Hematopoietic multipotent progenitor cell treated with erythropoietin and hydrocortisone succinate and interleukin-3 and kit ligand, for 6 days (in vitro differentiated cells): ENCODE results near the gene KLHL8.
"Not testable (repeated sequence)": the region's sequence is repeated elsewhere in the genome, so short reads cannot be mapped to it uniquely, and the experiment has no call there.

Experiments
- DNase-seq: peaks from one replicate; pipeline ENCODE4 v3.0.0-alpha.2; 2015

KLHL8 gene

GRCh38 chr4:87227751-87228151 lies 7.3 kb upstream of the KLHL8 start:
- DNase-seq: no peak

GRCh38 chr4:87225936-87226335 lies 5.5 kb upstream of the KLHL8 start:
- DNase-seq: no peak

- no peak for DNase-seq
These were observed 3.9 kb upstream of the KLHL8 start for GRCh38 chr4:87224141-87224923.

- peak; percentile 75 for DNase-seq
These were observed 755 bp downstream of the KLHL8 start for GRCh38 chr4:87219632-87220093.

- not testable (repeated sequence) for DNase-seq
These were observed 3.1 kb downstream of the KLHL8 start for GRCh38 chr4:87217235-87217763.

- no peak for DNase-seq
These were observed 3.9 kb downstream of the KLHL8 start for GRCh38 chr4:87216469-87216868.

- peak; percentile 41 for DNase-seq
These were observed 6.9 kb downstream of the KLHL8 start for GRCh38 chr4:87213421-87214075.

GRCh38 chr4:87211249-87211952 lies 9.0 kb downstream of the KLHL8 start:
- DNase-seq: no peak

- DNase-seq: peak; percentile 83
These were observed 10.7 kb downstream of the KLHL8 start for GRCh38 chr4:87209696-87210095.

GRCh38 chr4:87209182-87209581 lies 11.2 kb downstream of the KLHL8 start:
- no peak for DNase-seq

GRCh38 chr4:87204559-87204958 lies 15.9 kb downstream of the KLHL8 start:
- no peak for DNase-seq

GRCh38 chr4:87196927-87197326 lies 23.5 kb downstream of the KLHL8 start:
- no peak for DNase-seq

- DNase-seq: no peak
These were observed 24.3 kb downstream of the KLHL8 start for GRCh38 chr4:87196146-87196545.

- no peak for DNase-seq
These were observed 26.3 kb downstream of the KLHL8 start for GRCh38 chr4:87193958-87194675.

- DNase-seq: no peak
These were observed 28.1 kb downstream of the KLHL8 start for GRCh38 chr4:87192145-87192919.

GRCh38 chr4:87188932-87189331 lies 31.5 kb downstream of the KLHL8 start:
- no peak for DNase-seq

GRCh38 chr4:87188048-87188447 lies 32.4 kb downstream of the KLHL8 start:
- DNase-seq: no peak

GRCh38 chr4:87185146-87185870 lies 35.1 kb downstream of the KLHL8 start:
- no peak for DNase-seq

- no peak for DNase-seq
These were observed 39.7 kb downstream of the KLHL8 start for GRCh38 chr4:87180767-87181166.

- no peak for DNase-seq
These were observed 40.7 kb downstream of the KLHL8 start for GRCh38 chr4:87179751-87180150.

- DNase-seq: no peak
These were observed 45.7 kb downstream of the KLHL8 start for GRCh38 chr4:87174672-87175071.
